ENCODE measurements around the gene HCN2.
"Not testable (repeated sequence)": the region's sequence is repeated elsewhere in the genome, so short reads cannot be mapped to it uniquely, and the experiment has no call there.

Gene HCN2

GRCh38 chr19:621191-621590 lies 31.5 kb downstream of the HCN2 start:
- not testable (repeated sequence) for H4K91ac ChIP-seq (ENCODE audit: low read length); H2BK120ac ChIP-seq (ENCODE audit: low read depth, low read length); DNase-seq; H2AK5ac ChIP-seq (ENCODE audit: low read length, severe bottlenecking); H3K27me3 ChIP-seq (ENCODE audit: control insufficient read depth in 1 of 2, insufficient read depth in 1 of 2, low read length in 2 of 2); H3K4me3 ChIP-seq (ENCODE audit: insufficient read depth in 1 of 2, low read depth in 1 of 2, low read length in 2 of 2); H4K8ac ChIP-seq (ENCODE audit: low read length); H3K9ac ChIP-seq (ENCODE audit: low read length); H2BK12ac ChIP-seq (ENCODE audit: low read length in 2 of 2); H3K18ac ChIP-seq (ENCODE audit: low read depth in 1 of 2, low read length in 2 of 2); H3K9me3 ChIP-seq (ENCODE audit: control insufficient read depth, low read length); H3K14ac ChIP-seq (ENCODE audit: low read length in 2 of 2); H2AFZ ChIP-seq (ENCODE audit: low read depth, low read length); H3K27ac ChIP-seq (ENCODE audit: low read length, poor library complexity, severe bottlenecking); H2BK5ac ChIP-seq (ENCODE audit: low read depth, low read length, poor library complexity, severe bottlenecking); H3K4ac ChIP-seq (ENCODE audit: low read depth in 1 of 2, low read length in 2 of 2); H3K23ac ChIP-seq (ENCODE audit: low read length in 2 of 2); H3K4me2 ChIP-seq (ENCODE audit: low read length, poor library complexity, severe bottlenecking); H2BK15ac ChIP-seq (ENCODE audit: low read depth, poor library complexity, severe bottlenecking)
- peaks cover 28% of the 10 kb centered on the region for H3K4me1 ChIP-seq (ENCODE audit: control insufficient read depth, insufficient read depth, low read depth, low read length)
- 99% methylated on average over 42 of the region's 48 CpGs for WGBS
- peaks cover 18% of the 10 kb centered on the region for H3K79me1 ChIP-seq (replicated peaks; ENCODE audit: low read length, poor library complexity, severe bottlenecking)
- peaks cover 37 to 84% of the 10 kb centered on the region in 2 experiments for H3K36me3 ChIP-seq (ENCODE audit: control insufficient read depth in 1 of 2, insufficient read depth in 2 of 2, low read depth in 1 of 2, low read length in 2 of 2)

GRCh38 chr19:621819-622218 lies 32.1 kb downstream of the HCN2 start:
- Histone ChIP-seq H3K4me3 (ENCODE audit: insufficient read depth in 1 of 2, low read depth in 1 of 2, low read length in 2 of 2) (no peak overlapping the region), H4K8ac (ENCODE audit: low read length) (no peak overlapping the region), H3K18ac (ENCODE audit: low read depth in 1 of 2, low read length in 2 of 2) (no peak overlapping the region), H2BK15ac (ENCODE audit: low read depth, poor library complexity, severe bottlenecking) (no peak overlapping the region), H3K79me1 (replicated peaks; ENCODE audit: low read length, poor library complexity, severe bottlenecking) (peaks cover 18% of the 10 kb centered on the region), H4K91ac (ENCODE audit: low read length) (no peak overlapping the region), H2BK12ac (ENCODE audit: low read length in 2 of 2) (no peak overlapping the region), H3K4me2 (ENCODE audit: low read length, poor library complexity, severe bottlenecking) (no peak overlapping the region), H2AFZ (ENCODE audit: low read depth, low read length) (no peak overlapping the region), H3K14ac (ENCODE audit: low read length in 2 of 2) (no peak overlapping the region), H3K23ac (ENCODE audit: low read length in 2 of 2) (no peak overlapping the region), H3K27me3 (ENCODE audit: control insufficient read depth in 1 of 2, insufficient read depth in 1 of 2, low read length in 2 of 2) (no peaks in the 10 kb centered on the region), H2BK5ac (ENCODE audit: low read depth, low read length, poor library complexity, severe bottlenecking) (no peak overlapping the region), H2BK120ac (ENCODE audit: low read depth, low read length) (no peak overlapping the region), H2AK5ac (ENCODE audit: low read length, severe bottlenecking) (no peak overlapping the region), H3K9ac (ENCODE audit: low read length) (no peak overlapping the region), H3K9me3 (ENCODE audit: control insufficient read depth, low read length) (no peaks in the 10 kb centered on the region), H3K36me3 (ENCODE audit: control insufficient read depth in 1 of 2, insufficient read depth in 2 of 2, low read depth in 1 of 2, low read length in 2 of 2) (peaks cover 37 to 78% of the 10 kb centered on the region in 2 experiments), H3K27ac (ENCODE audit: low read length, poor library complexity, severe bottlenecking) (no peak overlapping the region), H3K4ac (ENCODE audit: low read depth in 1 of 2, low read length in 2 of 2) (no peak overlapping the region), H3K4me1 (ENCODE audit: control insufficient read depth, insufficient read depth, low read depth, low read length) (peaks cover 28% of the 10 kb centered on the region)
- WGBS = 97% methylated on average over 24 of the region's 24 CpGs
- no peak for DNase-seq

GRCh38 chr19:622666-623065 lies 33.0 kb downstream of the HCN2 start:
- H2BK12ac ChIP-seq (ENCODE audit: low read length in 2 of 2) = no peak overlapping the region
- H2AFZ ChIP-seq (ENCODE audit: low read depth, low read length) = no peak overlapping the region
- no peak overlapping the region for H2BK5ac ChIP-seq (ENCODE audit: low read depth, low read length, poor library complexity, severe bottlenecking)

GRCh38 chr19:623175-623916 lies 33.7 kb downstream of the HCN2 start:
- H3K18ac ChIP-seq (ENCODE audit: low read depth in 1 of 2, low read length in 2 of 2) = no peak overlapping the region
- H3K9ac ChIP-seq (ENCODE audit: low read length) = no peak overlapping the region
- H3K4me2 ChIP-seq (ENCODE audit: low read length, poor library complexity, severe bottlenecking) = peak overlapping the region; percentile 2
- peak overlapping the region; percentile 18 for H4K91ac ChIP-seq (ENCODE audit: low read length)
- H3K4ac ChIP-seq (ENCODE audit: low read depth in 1 of 2, low read length in 2 of 2) = no peak overlapping the region
- WGBS = 95% methylated on average over 44 of the region's 44 CpGs
- no peak overlapping the region for H2AFZ ChIP-seq (ENCODE audit: low read depth, low read length)
- H3K9me3 ChIP-seq (ENCODE audit: control insufficient read depth, low read length) = no peaks in the 10 kb centered on the region
- no peak for DNase-seq
- no peak overlapping the region for H3K14ac ChIP-seq (ENCODE audit: low read length in 2 of 2)
- H3K4me3 ChIP-seq (ENCODE audit: insufficient read depth in 1 of 2, low read depth in 1 of 2, low read length in 2 of 2) = no peak overlapping the region
- H3K4me1 ChIP-seq (ENCODE audit: control insufficient read depth, insufficient read depth, low read depth, low read length) = peaks cover 26% of the 10 kb centered on the region
- H3K27me3 ChIP-seq (ENCODE audit: control insufficient read depth in 1 of 2, insufficient read depth in 1 of 2, low read length in 2 of 2) = no peaks in the 10 kb centered on the region
- peak overlapping the region; percentile 72 for H3K27ac ChIP-seq (ENCODE audit: low read length, poor library complexity, severe bottlenecking)
- H2BK5ac ChIP-seq (ENCODE audit: low read depth, low read length, poor library complexity, severe bottlenecking) = no peak overlapping the region
- no peak overlapping the region for H2BK120ac ChIP-seq (ENCODE audit: low read depth, low read length)
- peaks cover 19% of the 10 kb centered on the region for H3K79me1 ChIP-seq (replicated peaks; ENCODE audit: low read length, poor library complexity, severe bottlenecking)
- H3K36me3 ChIP-seq (ENCODE audit: control insufficient read depth in 1 of 2, insufficient read depth in 2 of 2, low read depth in 1 of 2, low read length in 2 of 2) = peaks cover 36 to 68% of the 10 kb centered on the region in 2 experiments
- H4K8ac ChIP-seq (ENCODE audit: low read length) = no peak overlapping the region
- no peak overlapping the region for H2BK12ac ChIP-seq (ENCODE audit: low read length in 2 of 2)
- no peak overlapping the region for H3K23ac ChIP-seq (ENCODE audit: low read length in 2 of 2)
- H2BK15ac ChIP-seq (ENCODE audit: low read depth, poor library complexity, severe bottlenecking) = no peak overlapping the region
- no peak overlapping the region for H2AK5ac ChIP-seq (ENCODE audit: low read length, severe bottlenecking)

More at GRCh38 chr19:622666-623065, 33.0 kb downstream of the HCN2 start:
- Histone ChIP-seq H3K18ac (ENCODE audit: low read depth in 1 of 2, low read length in 2 of 2) (no peak overlapping the region), H3K4me2 (ENCODE audit: low read length, poor library complexity, severe bottlenecking) (no peak overlapping the region), H4K8ac (ENCODE audit: low read length) (no peak overlapping the region), H2BK120ac (ENCODE audit: low read depth, low read length) (no peak overlapping the region), H3K4ac (ENCODE audit: low read depth in 1 of 2, low read length in 2 of 2) (no peak overlapping the region), H3K14ac (ENCODE audit: low read length in 2 of 2) (no peak overlapping the region), H3K4me3 (ENCODE audit: insufficient read depth in 1 of 2, low read depth in 1 of 2, low read length in 2 of 2) (no peak overlapping the region), H3K79me1 (replicated peaks; ENCODE audit: low read length, poor library complexity, severe bottlenecking) (peaks cover 18% of the 10 kb centered on the region), H3K27me3 (ENCODE audit: control insufficient read depth in 1 of 2, insufficient read depth in 1 of 2, low read length in 2 of 2) (no peaks in the 10 kb centered on the region), H3K9me3 (ENCODE audit: control insufficient read depth, low read length) (no peaks in the 10 kb centered on the region), H2BK15ac (ENCODE audit: low read depth, poor library complexity, severe bottlenecking) (no peak overlapping the region), H2AK5ac (ENCODE audit: low read length, severe bottlenecking) (no peak overlapping the region), H3K23ac (ENCODE audit: low read length in 2 of 2) (no peak overlapping the region), H3K4me1 (ENCODE audit: control insufficient read depth, insufficient read depth, low read depth, low read length) (peaks cover 27% of the 10 kb centered on the region), H3K9ac (ENCODE audit: low read length) (no peak overlapping the region), H3K27ac (ENCODE audit: low read length, poor library complexity, severe bottlenecking) (no peak overlapping the region), H4K91ac (ENCODE audit: low read length) (no peak overlapping the region), H3K36me3 (ENCODE audit: control insufficient read depth in 1 of 2, insufficient read depth in 2 of 2, low read depth in 1 of 2, low read length in 2 of 2) (peaks cover 37 to 69% of the 10 kb centered on the region in 2 experiments)
- no peak for DNase-seq
- 97% methylated on average over 37 of the region's 37 CpGs for WGBS

Data from mesenchymal stem cell (in vitro differentiated cells and primary cell).